Neural progenitor cell (in vitro differentiated cells): Measurements from ENCODE around the gene PDE1A. TPM values are rescaled to one million over a fixed set of nuclear protein-coding genes. Genes with fewer than 3 reads are reported as not detected.

Experiments
- DNase-seq: peaks from one replicate; pipeline ENCODE4 v3.0.0-alpha.2; 2016; ENCODE audit warnings: low spot score
- H2AFZ ChIP-seq: fragments of 200-600 bp; sonication (generic); replicated peaks from 2 replicates; pipeline ENCODE4 v1.6.1; 2016; ENCODE audit warnings: antibody characterized with exemption
- H3F3A ChIP-seq: fragments of 200-600 bp; sonication (generic); 2 replicates; pipeline ENCODE4 v1.6.1; 2016; ENCODE audit warnings: antibody characterized with exemption, low read depth
- H3K27ac ChIP-seq: fragments of 200-600 bp; sonication (generic); 2 replicates; pipeline ENCODE4 v1.5.1; 2016; ENCODE audit warnings: mild to moderate bottlenecking
- H3K27me3 ChIP-seq: fragments of 200-600 bp; sonication (generic); 2 replicates; pipeline ENCODE4 v1.6.1; 2016; ENCODE audit warnings: mild to moderate bottlenecking, moderate library complexity
- H3K36me3 ChIP-seq: fragments of 200-600 bp; sonication (generic); 2 replicates; pipeline ENCODE4 v1.5.1; 2016
- H3K4me1 ChIP-seq: fragments of 200-600 bp; sonication (generic); 2 replicates; pipeline ENCODE4 v1.6.1; 2016; ENCODE audit warnings: mixed run types
- H3K4me2 ChIP-seq: fragments of 200-600 bp; sonication (generic); 2 replicates; pipeline ENCODE4 v1.6.1; 2016
- H3K4me3 ChIP-seq: fragments of 200-600 bp; sonication (generic); 2 replicates; pipeline ENCODE4 v1.5.1; 2016
- H3K79me2 ChIP-seq: fragments of 200-600 bp; sonication (generic); 2 replicates; pipeline ENCODE4 v1.6.1; 2016; ENCODE audit warnings: low read depth
- H3K9ac ChIP-seq: fragments of 200-600 bp; sonication (generic); 2 replicates; pipeline ENCODE4 v1.6.1; 2016
- H3K9me3 ChIP-seq: fragments of 200-600 bp; sonication (generic); 2 replicates; pipeline ENCODE4 v1.5.1; 2016; ENCODE audit warnings: low read depth
- H4K20me1 ChIP-seq: fragments of 200-600 bp; sonication (generic); 2 replicates; pipeline ENCODE4 v1.6.1; 2016; ENCODE audit warnings: low read depth
- H3K27ac Mint-ChIP-seq: 3 replicates; pipeline ENCODE4 v1.8.0; 2021; ENCODE audit warnings: mixed read lengths
- H3K27me3 Mint-ChIP-seq: 2 replicates; pipeline ENCODE4 v1.8.0; 2022; ENCODE audit warnings: low read depth, mild to moderate bottlenecking, inconsistent platforms, moderate library complexity, mixed read lengths; ENCODE audit not compliant: insufficient read depth
- H3K36me3 Mint-ChIP-seq: 3 replicates; pipeline ENCODE4 v1.8.0; 2021; ENCODE audit warnings: mixed read lengths
- H3K4me1 Mint-ChIP-seq: 3 replicates; pipeline ENCODE4 v1.8.0; 2021; ENCODE audit warnings: mixed read lengths
- H3K4me3 Mint-ChIP-seq: 3 replicates; pipeline ENCODE4 v1.8.0; 2021; ENCODE audit warnings: mild to moderate bottlenecking, moderate library complexity, mixed read lengths
- H3K9me3 Mint-ChIP-seq: 3 replicates; pipeline ENCODE4 v1.8.0; 2020; ENCODE audit warnings: mixed read lengths
- EZH2 ChIP-seq: fragments of 200-600 bp; sonication (generic); IDR thresholded peaks from 2 replicates; pipeline ENCODE4 v1.6.1; 2017; ENCODE audit warnings: antibody characterized with exemption, mild to moderate bottlenecking, moderate library complexity
- EZH2phosphoT487 ChIP-seq: fragments of 200-600 bp; sonication (generic); IDR thresholded peaks from 2 replicates; pipeline ENCODE4 v1.6.1; 2017; ENCODE audit warnings: antibody characterized with exemption
- total RNA-seq: library from RNA; depleted of rRNA; stranded (reverse); fragments of >200 nt; gene quantifications from 2 replicates; pipeline ENCODE4 v1.2.3, GENCODE V29; 2015; ENCODE audit warnings: low replicate concordance
- TF ChIP-seq, protein P1 (sequence below): fragments of 200-600 bp; sonication (generic); IDR thresholded peaks from 2 replicates; pipeline ENCODE4 v1.5.1; 2017; ENCODE audit warnings: antibody characterized with exemption, mild to moderate bottlenecking

Gene PDE1A
- total RNA-seq, 1 donor from 2014 or later, result not detected

DNA sequence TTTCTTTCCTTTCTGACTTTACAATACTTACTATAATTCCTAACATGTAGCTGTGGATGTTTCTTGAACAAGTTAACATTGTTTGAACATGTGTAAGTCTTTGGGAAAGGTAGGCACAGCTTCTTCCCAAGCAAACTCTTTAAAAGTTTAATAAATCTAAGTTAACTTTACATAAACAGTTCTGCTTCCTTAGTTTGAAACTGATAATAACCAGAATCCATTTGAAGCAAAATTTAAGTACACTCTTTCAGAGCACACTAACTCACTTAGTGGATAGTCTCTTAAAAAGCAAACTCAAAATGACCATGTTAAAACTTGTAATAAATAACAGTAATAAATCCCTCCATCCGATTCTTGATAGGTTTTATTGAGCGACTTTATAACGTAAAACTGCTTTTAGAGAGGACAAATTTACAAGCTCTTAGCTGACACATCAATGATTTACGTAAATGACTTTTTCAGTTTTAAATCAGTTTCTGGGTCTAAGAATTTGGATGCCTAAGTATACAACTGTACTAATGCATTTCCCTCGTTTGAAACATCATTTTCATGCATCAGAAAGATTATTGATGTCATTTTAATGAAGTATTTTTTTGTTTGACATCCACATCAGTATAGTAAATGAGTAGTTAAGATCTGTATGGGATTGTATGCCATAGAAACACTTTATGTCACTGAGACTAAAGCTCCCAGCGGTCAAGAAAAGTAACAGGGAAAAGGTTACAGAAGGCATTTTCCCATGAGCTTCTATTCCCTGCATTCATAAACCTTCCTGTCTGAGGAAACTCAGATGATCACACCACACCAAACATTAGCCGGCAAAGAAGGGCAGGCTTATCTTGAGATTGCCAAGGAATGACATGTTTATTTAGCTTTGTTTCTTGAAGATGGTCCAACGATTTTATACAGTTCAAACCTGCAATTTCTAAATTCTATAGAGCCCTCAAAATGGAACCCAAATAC, 67.5 kb downstream of the PDE1A start:
- no peaks in the 10 kb centered on the region for H3K4me1 Mint-ChIP-seq
- Histone ChIP-seq H3K79me2 (no peaks in the 10 kb centered on the region), H3K4me2 (no peak overlapping the region), H3K9me3 (no peaks in the 10 kb centered on the region), H3K27ac (no peak overlapping the region), H3K4me3 (no peak overlapping the region), H2AFZ (no peak overlapping the region), H3F3A (no peaks in the 10 kb centered on the region), H3K9ac (no peak overlapping the region), H4K20me1 (no peaks in the 10 kb centered on the region), H3K36me3 (no peaks in the 10 kb centered on the region), H3K27me3 (no peaks in the 10 kb centered on the region), H3K4me1 (no peaks in the 10 kb centered on the region)
- DNase-seq, result no peak
- H3K27ac Mint-ChIP-seq, result no peak overlapping the region
- H3K4me3 Mint-ChIP-seq, result no peak overlapping the region
- H3K9me3 Mint-ChIP-seq, result no peaks in the 10 kb centered on the region
- H3K27me3 Mint-ChIP-seq, result peaks cover 2% of the 10 kb centered on the region
- TF ChIP-seq EZH2phosphoT487, result no peak
- no peak for TF ChIP-seq EZH2
- TF ChIP-seq, protein P1, sequence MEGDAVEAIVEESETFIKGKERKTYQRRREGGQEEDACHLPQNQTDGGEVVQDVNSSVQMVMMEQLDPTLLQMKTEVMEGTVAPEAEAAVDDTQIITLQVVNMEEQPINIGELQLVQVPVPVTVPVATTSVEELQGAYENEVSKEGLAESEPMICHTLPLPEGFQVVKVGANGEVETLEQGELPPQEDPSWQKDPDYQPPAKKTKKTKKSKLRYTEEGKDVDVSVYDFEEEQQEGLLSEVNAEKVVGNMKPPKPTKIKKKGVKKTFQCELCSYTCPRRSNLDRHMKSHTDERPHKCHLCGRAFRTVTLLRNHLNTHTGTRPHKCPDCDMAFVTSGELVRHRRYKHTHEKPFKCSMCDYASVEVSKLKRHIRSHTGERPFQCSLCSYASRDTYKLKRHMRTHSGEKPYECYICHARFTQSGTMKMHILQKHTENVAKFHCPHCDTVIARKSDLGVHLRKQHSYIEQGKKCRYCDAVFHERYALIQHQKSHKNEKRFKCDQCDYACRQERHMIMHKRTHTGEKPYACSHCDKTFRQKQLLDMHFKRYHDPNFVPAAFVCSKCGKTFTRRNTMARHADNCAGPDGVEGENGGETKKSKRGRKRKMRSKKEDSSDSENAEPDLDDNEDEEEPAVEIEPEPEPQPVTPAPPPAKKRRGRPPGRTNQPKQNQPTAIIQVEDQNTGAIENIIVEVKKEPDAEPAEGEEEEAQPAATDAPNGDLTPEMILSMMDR, result no peak
- peaks cover 2% of the 10 kb centered on the region for H3K36me3 Mint-ChIP-seq

DNA sequence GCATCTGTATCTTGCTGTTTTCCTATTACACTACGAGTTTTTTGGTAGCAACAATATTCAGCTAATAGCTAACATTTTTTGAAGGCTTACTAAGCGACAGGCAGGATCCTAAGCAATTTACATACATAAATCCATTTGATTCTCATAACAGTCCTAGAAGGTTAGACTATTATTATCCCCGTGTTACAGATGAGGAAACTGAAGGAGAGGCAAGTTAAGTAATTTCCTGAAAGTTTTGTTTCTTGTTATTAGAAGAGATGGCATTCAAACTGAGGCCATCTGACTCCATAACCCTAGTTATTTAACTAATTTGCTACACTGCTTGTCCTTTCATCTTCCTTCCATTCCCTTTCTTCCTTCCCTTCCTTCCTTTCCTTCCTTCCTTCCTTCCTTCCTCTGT, 68.2 kb downstream of the PDE1A start:
- H3K79me2 ChIP-seq, result no peaks in the 10 kb centered on the region
- H3K4me3 ChIP-seq, result no peak overlapping the region
- no peaks in the 10 kb centered on the region for H3K4me1 ChIP-seq
- H3K9ac ChIP-seq, result no peak overlapping the region
- no peaks in the 10 kb centered on the region for H3K27me3 ChIP-seq
- Mint-ChIP-seq H3K9me3 (no peaks in the 10 kb centered on the region), H3K4me3 (no peak overlapping the region), H3K4me1 (no peaks in the 10 kb centered on the region), H3K27ac (no peak overlapping the region), H3K27me3 (peaks cover 2% of the 10 kb centered on the region), H3K36me3 (peaks cover 2% of the 10 kb centered on the region)
- no peaks in the 10 kb centered on the region for H3K36me3 ChIP-seq
- H2AFZ ChIP-seq, result no peak overlapping the region
- H3K27ac ChIP-seq, result no peak overlapping the region
- no peak for TF ChIP-seq EZH2
- TF ChIP-seq, protein P1, result no peak
- no peak for TF ChIP-seq EZH2phosphoT487
- no peaks in the 10 kb centered on the region for H4K20me1 ChIP-seq
- no peak overlapping the region for H3K4me2 ChIP-seq
- DNase-seq, result no peak
- no peaks in the 10 kb centered on the region for H3K9me3 ChIP-seq
- H3F3A ChIP-seq, result no peaks in the 10 kb centered on the region

DNA sequence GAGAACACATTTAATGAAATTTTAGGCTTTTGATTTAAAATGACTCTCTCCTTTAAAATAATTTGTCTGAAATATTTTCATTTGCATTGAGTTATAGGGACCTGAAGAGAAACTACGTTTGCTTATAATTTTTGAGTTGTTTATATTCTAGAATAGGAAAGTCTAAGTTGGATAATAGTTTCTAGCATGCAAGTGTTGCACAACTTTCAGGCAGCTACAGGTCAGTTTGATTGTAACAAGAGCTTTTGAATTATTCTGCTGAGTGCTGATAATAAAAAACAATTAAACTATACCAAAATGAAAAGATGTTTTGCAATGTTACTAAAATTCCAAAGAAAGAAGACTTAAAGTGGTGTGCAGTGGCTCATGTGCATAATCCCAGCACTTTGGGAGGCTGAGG, 71.0 kb downstream of the PDE1A start:
- H3K36me3 ChIP-seq, result no peaks in the 10 kb centered on the region
- Mint-ChIP-seq H3K36me3 (no peaks in the 10 kb centered on the region), H3K4me3 (no peak overlapping the region), H3K27ac (no peak overlapping the region), H3K4me1 (no peaks in the 10 kb centered on the region), H3K27me3 (peaks cover 2% of the 10 kb centered on the region), H3K9me3 (no peaks in the 10 kb centered on the region)
- no peaks in the 10 kb centered on the region for H4K20me1 ChIP-seq
- no peaks in the 10 kb centered on the region for H3K9me3 ChIP-seq
- H3K79me2 ChIP-seq, result no peaks in the 10 kb centered on the region
- H2AFZ ChIP-seq, result no peak overlapping the region
- H3F3A ChIP-seq, result no peaks in the 10 kb centered on the region
- H3K27ac ChIP-seq, result no peak overlapping the region
- no peak for DNase-seq
- H3K27me3 ChIP-seq, result no peaks in the 10 kb centered on the region
- TF ChIP-seq EZH2phosphoT487 (no peak), EZH2 (no peak)
- TF ChIP-seq, protein P1, result no peak
- H3K4me2 ChIP-seq, result no peak overlapping the region
- no peaks in the 10 kb centered on the region for H3K4me1 ChIP-seq
- H3K9ac ChIP-seq, result no peak overlapping the region
- no peak overlapping the region for H3K4me3 ChIP-seq
